Fibroblast of lung (primary cell): ENCODE measurements around the gene OLFML1.

Source experiments
- CTCF ChIP-seq, 2 donors: IDR thresholded peaks in 1 of 2; conservative IDR thresholded peaks in 1 of 2; 1 replicate in 1 of 2; 2 replicates in 1 of 2; pipeline ENCODE4 v1.5.1; 2011 to 2012; ENCODE audit warnings: low read length in 2 of 2, control low read depth in 1 of 2, inconsistent platforms in 1 of 2, low read depth in 1 of 2, mild to moderate bottlenecking in 1 of 2
- EZH2 ChIP-seq: IDR thresholded peaks from 2 replicates; pipeline ENCODE4 v1.5.1; 2012; ENCODE audit warnings: low read length, control low read depth, mild to moderate bottlenecking; ENCODE audit errors: missing control alignments

- TF ChIP-seq CTCF (conservative IDR thresholded peaks at IDR 0.05 in 1 of 2, IDR thresholded peaks at IDR 0.05 in 1 of 2; ENCODE audit: low read depth in 1 of 2, low read length in 2 of 2) (no peak), EZH2 (no peak)
Observed at GRCh38 chr11:7515447-7515886, 30.2 kb downstream of the OLFML1 start.
